Hepatic stellate cell (primary cell): ENCODE results near the gene SLC6A13.
A peak's percentile ranks its signal among the peaks of the same experiment; 100 is the strongest.
"Not testable (repeated sequence)": the region's sequence is repeated elsewhere in the genome, so short reads cannot be mapped to it uniquely, and the experiment has no call there.

Experiments
- DNase-seq: peaks from one replicate; pipeline ENCODE4 v3.0.0; 2011; ENCODE audit warnings: low spot score

SLC6A13 gene

DNA sequence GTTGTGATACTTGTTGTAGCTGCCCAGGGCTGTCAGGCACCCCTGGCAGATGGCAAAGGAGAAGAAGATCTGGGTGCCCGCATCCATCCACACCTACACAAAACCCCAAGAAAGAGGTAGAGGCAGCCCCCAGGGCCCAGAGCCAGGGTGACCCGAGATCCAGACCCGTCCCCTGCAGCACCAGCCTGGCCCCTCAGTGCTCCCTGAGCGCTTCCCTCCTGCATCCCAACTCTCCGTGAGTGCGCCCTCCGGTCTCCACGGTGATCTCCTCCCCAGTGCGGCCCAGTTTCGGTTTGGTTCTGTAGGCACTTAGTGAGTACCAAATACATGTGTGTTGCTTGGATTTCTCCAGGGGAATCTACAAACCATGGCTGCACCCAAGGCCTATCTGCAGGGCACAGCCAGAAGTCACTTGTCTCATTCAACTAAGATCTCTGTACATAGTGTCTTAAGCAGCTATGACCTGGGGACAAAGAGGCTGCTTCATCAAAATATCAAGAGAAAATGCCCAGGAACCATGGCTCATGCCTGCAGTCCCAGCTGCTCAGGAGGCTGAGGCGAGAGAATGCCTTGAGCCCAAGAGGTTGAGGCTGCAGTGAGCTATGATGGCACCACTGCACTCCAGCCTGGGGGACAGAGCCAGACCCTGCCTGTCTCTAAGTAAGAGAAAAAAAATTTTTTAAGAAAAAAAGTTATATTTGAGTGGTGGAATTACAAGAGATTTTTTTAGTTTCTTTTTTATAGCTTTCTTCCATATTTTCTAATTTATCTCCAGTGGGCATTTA, 64.5 kb downstream of the SLC6A13 start:
- no peak for DNase-seq

DNA sequence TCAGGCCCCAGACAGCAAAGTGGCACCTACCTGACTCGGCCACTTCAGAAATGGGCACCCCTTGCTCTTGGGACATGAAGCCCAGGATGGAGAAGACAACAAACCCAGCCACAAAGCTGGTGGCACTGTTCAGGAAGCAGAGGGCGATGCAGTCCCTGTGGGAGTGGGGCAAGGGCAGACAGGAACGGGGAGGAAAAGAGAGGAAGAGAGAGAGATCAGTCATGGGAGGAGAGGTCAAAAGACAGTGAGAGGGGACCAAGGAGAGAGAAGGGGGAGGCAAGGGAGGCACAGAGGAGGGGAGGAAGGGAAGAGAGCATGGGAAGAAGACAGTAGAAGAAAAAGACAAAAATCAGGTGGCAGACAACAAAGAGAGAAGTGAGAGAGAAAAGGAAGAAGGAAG, 65.3 kb downstream of the SLC6A13 start:
- DNase-seq: no peak

DNA sequence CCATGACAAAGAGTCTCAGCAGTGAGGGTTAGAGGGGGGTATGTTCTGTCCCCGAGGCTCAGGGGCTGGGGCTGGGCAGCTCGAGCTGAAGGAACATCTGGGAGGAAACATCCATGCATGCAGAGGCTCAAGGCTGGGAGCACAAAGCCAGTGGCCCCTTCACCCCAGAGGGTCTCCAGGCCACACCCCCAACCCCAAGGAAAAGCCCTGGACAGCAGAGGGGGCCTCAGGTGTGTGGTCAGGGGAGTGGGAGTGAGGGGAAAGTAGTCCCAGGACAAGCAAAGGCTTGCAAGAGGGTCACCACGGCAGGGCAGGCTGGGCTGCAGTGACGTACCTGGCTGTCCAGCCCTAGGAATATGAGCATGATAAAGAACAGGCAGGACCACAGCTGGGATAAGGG, 66.2 kb downstream of the SLC6A13 start:
- no peak for DNase-seq

DNA sequence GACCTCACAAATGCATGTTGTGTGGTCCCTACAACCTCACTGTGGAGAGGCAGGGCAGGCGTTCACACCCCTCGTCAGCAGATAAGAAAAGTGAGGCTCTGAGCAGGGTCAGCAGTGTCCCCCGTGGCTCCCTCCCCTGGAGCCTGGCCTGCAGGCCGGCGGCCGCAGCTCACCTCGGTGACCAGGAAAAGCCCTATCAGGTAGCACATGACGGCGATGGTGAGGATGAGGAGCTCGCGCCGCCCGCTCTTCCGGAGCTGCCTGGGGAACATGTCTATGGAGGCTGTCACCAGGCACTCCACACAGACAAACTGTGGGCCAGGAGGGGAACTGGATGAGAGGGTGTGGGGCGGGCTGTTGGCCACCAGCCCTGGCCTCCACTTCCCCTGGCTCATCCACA, 66.7 kb downstream of the SLC6A13 start:
- no peak for DNase-seq

DNA sequence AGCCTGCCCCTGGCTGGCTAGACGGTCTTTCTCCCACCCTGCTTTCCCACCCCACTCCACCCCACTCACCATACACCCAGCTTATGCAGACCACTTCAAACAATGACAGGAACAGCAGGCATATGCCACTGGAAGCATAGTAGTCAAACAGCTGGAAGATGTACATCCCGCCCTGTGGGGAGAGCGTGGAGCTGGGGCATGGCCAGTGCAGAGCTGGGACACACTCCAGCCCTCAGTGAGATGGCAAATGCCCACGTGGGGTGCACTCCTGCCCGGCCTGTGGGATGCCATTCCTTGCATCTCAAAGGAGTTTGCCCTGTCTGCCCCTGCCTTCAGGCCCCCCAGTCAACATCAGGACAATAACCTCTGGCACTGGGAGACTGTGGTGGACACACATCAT, 67.5 kb downstream of the SLC6A13 start:
- DNase-seq: no peak

DNA sequence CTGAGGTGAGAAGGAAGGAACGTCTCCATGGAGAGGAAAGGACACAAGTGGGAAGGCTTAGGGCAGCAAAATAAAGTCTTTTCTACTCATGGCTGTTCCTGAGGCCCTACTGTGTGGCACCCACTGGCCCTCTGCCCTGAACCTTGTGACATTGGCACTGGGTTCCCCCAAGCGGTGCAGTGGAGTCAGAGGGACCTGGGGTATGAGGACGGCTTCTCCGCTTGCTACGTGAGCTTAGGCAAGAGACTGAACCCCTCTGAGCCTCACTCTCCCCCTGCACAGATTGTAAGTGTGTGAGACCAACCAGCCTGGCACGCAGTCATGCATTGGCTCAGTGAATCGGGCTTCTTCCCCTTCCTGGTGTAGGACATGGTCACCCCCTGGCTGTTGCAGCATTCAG, 68.4 kb downstream of the SLC6A13 start:
- no peak for DNase-seq

DNA sequence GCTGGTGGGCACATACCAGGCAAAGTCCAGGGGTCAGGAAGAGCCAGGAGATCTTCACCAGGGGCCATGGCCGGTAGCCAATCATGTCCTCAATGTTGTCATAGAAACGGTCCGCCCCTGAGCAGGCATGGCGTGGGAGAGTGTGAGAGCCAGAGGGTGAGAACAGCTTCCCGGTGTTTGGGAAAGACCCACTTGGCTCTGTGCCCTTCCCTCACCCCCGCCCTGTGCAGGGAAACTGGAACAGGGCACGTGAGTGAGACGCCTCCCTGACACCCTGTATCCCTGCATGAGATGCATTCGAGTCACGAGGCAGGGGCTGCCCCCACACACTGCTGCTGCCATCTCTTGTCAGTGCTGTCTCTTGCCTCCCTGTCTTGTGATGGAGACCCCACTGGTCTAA, 69.4 kb downstream of the SLC6A13 start:
- no peak for DNase-seq

DNA sequence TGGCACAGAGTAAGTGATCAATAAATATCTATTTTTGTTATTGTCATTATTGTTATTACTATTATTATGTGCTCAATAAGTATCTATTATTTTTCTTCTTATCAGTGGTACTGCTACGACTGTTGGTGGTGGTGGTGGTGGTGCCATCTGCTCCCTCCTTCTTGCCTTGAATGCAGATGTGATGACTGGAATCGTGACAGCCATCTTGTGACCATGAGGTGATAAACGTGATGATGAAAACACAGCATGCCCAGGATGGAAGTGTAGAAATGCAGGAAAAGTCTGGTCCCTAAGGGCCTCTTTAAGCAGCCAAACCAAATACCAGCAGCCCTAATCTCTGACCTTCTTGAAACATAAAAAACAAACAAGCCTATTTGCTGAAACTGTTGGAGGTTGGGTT, 71.1 kb downstream of the SLC6A13 start:
- no peak for DNase-seq

DNA sequence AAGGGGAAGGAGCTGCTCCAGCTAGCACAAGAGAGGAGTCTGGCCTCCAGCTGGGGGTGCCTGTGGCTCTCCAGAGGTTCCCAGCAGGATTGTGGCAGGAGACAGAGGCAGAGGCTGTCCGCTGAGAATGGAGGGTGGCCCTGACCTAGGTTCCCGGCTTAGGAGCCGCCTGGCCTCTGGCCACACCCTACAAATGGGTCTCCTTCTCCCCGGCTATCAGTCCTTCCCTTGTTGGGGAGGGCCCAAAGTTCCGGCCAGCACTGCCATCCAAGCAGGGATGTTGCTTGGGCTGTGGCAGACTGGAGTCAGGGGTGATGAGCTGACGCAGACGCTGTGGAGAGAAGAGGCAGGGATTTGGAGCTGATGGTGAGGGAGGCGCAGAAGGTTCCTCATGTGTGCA, 71.8 kb downstream of the SLC6A13 start:
- no peak for DNase-seq

DNA sequence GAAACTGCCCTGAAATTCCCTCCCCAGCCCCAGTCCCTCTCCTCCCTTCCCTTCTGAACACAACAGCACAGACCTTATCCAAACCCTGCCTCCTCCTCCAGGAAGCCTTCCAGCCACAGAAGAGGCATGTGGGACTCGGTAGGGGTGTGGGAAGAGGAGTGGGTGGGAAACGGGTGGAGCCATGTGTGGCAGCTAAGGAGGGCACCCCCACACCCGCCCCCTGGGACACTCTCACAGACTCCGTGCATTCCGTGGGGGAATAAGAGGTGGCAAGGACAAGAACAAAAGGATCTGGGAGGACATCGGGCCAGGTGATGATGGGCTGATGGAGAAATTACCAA, 73.0 kb downstream of the SLC6A13 start:
- no peak for DNase-seq

DNA sequence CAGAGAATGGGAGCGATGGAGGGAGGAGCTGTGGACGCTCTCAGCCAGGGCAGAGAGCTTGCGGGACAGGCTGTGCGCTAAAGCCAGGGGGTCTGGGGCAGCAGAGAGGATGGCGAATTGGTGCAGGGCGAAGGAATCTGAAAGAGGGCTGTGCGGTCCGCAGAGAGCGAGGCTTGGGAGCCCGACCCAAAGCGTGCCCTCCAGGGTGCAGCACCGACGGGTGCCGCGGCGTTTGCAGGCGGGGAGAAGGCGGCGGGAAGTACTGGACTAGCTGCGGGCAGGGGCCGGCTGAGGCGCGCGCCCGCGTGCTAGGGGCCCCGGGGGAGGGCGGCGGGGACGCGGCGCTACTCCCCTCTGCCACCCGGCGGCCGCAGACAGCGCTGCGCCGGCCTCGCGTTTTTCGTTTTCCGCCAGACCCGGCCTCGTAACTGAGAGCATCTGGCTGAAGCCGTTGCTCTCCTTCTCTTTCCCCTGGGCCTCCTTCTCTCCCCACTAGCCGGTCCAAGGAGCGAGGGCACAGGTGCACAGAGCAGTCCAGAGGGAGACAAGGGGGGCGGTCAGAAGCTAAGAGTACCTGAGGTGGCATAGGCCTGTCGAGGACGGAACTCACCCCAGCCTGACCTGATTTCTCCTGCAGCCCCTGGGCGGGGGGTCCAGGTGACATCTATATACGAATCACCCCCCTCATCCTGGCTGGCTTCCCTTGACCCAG, 73.6 kb downstream of the SLC6A13 start:
- peak; percentile 86 for DNase-seq

DNA sequence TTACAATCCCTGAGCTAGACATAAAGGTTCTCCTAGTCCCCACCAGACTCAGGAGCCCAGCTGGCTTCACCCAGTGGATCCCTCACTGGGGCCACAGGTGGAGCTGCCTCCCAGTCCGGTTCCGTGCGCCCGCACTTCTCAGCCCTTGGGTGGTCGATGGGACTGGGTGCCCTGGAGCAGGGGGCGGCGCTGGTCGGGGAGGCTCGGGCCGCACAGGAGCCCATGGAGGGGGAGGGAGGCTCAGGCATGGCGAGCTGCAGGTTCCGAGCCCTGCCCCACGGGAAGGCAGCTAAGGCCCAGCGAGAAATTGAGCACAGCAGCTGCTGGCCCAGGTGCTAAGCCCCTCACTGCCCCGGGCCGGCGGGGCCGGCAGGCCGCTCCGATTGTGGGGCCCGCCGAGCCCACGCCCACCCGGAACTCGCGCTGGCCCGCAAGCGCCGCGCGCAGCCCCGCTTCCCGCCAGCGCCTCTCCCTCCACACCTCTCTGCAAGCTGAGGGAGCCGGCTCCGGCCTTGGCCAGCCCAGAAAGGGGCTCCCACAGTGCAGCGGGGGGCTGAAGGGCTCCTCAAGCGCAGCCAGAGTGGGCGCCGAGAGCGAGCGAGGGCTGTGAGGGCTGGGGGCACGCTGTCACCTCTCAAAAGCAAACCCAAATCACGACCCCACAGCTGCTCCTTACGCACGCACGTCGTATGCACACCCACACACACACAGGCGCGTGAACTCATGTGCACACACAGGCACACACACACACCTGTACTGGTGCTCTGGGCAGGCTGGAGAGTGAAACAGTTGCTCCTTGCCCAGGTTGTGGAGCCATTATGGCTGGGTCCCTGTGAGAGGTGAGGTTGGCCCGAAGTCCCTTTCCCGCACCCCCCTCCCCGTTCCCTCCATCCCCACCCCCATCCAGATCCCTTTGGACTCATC, 74.4 kb downstream of the SLC6A13 start:
- not testable (repeated sequence) for DNase-seq

DNA sequence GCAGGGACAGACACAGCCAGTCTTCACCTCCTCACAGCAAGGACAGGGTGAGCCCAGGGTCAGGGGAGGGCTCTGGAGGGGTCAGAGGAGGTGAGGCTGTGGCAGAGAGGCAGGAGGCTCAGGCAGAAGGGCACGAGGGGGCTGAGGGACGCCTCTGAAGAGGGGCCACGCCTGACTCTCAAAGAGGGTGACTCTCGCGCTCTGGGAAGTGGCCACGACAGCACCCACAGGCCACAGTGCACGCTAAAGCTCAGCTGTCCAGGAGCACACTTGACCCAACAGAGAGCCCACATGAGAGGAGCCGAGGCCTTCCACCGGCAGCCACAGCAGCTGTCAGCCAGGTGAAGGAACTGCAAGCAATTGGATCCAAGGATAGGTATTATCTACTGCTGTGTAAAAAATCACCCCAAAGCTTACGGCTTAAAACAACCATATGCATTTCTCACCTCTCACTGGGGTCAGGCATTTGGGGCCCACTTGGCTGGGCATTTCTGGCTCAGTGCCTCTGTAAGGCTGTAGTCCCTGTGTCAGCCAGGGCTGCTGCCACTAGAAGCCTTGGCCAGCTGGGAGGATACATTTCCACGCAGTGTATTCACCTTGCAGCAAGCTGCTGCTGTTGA, 76.5 kb downstream of the SLC6A13 start:
- DNase-seq: no peak

DNA sequence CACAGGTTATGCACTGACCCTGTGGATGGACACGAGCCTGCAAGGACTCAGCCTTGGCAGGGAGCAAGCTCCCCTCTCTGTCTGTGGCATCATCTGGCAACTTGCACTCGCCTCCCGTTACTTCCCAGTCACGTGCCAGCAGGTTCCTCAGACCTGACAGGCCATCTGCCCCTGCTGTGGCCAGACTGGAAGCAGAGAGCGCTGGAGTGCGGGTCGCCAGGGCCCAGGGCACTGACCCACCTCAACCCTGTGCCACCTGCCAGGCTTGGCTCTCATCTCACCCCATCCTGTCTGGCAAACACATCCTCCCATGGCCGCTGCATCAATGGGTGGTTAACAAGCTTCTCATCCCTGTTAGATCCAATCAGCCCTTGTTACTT, 77.1 kb downstream of the SLC6A13 start:
- DNase-seq: no peak

DNA sequence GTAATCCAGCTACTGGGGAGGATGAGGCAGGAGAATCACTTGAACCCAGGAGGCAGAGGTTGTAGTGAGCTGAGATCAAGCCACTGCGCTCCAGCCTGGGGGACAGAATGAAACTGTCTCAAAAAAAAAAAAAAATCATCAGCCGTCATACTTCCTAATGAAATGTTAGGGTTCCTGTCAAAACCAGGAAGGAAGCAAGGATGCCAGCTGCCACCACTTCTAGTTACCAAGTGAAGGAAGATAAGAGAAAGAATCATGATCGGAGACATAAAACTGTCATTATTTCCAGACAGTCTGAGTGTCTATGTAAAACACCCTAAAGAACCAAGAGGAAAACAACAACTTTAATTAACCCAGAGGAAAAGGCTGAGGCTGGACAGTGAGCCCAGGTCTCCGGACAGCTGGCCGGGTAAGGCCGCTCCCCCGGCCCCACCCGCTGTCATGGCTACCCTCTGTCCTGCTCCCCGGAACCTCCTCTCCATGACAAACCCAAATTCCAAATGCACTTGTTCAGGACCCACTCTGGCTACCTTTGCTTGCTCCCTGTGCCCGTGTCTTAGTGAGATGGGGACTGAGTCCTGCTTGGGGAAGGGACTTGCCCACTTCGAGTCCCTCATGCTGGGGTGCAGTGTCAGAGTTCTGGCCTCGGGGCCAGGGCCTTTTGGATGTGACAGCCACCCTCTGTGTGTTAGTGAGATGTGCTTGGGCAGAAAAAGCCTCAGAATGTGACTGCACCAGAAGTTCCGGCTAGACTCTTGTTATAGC, 77.6 kb downstream of the SLC6A13 start:
- DNase-seq: no peak

DNA sequence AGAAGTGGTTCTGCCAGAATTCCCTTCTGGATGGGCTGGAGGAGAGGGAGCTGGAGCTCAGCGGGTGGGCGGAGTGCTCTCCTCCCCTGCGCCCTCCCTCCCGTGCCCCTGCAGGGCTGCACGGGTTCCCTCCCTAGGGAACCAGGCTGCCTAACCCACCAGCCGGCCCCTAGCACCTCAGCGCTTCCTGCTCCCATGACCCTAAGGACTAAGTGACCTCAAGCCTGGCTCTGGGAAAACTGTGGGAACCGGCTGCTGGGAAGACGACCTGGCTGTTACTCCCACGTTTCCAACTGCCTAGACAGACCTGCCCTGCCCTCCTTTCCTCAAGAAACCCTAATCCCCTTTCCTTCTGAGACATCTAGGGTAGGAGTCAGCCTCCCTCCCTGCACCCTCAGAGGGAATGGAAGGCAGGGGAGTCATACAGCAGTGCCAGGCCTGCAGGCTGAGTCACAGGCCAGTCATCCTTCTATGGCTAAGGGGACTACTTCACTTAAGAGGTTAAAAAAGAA, 80.2 kb downstream of the SLC6A13 start:
- DNase-seq: peak; percentile 95

DNA sequence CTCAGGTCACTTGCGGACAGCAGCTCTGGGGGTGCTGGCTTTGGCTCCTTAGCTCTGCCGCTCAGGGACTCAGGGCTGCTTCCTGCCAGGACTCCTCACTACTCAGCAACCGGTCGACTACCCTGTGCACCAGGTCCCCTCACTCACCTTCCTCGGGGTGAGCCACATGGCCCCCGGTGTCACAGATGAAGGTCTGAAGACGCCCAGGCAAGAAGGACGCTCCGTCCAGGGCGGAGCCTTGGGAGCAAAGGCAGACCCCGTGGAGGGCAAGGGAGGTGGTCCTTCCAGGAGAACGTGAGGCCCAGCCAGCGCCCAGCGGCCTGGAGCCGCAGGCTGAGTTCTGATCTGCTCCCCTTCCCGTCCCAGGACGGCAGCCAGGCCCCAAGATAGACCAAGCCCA, 80.7 kb downstream of the SLC6A13 start:
- no peak for DNase-seq

DNA sequence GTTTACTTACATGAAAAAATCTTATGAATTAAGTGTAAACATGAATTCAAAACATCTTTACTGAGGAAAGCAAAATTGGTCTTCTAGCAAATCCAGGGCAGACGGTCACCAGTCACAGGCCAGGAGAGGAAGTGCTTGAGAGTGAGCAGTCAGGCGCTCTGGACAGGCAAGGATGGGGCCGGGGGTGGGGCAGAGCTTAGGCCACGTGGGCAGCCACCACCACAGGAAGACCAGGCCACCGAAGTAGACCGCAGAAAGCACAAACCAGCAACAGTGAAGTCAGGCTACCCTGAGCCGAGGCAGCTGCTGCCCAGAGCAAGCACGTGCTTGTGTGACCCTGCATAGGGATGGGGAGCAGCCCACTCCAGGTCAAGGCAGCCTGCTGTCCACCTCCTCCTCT, 82.2 kb downstream of the SLC6A13 start:
- peak; percentile 91 for DNase-seq

DNA sequence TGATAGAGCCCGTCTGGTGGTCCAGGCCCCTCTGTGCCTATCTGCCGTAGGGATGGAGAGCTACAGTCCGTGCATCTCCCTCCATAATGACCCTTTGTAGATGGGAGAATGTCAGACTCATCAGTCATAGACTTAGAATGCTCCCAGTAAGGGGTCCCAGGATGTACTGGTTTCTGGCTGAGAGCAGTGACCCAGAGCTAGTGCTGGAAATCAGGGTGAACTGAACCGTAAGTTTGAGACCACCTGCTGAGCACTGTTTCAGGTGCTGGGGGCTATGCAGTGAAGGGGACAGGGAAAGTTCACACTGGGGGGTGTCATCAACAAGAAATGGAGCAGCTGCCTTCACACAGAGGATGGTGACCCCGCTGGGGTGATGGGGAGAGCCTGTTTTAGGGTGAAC, 82.8 kb downstream of the SLC6A13 start:
- no peak for DNase-seq

DNA sequence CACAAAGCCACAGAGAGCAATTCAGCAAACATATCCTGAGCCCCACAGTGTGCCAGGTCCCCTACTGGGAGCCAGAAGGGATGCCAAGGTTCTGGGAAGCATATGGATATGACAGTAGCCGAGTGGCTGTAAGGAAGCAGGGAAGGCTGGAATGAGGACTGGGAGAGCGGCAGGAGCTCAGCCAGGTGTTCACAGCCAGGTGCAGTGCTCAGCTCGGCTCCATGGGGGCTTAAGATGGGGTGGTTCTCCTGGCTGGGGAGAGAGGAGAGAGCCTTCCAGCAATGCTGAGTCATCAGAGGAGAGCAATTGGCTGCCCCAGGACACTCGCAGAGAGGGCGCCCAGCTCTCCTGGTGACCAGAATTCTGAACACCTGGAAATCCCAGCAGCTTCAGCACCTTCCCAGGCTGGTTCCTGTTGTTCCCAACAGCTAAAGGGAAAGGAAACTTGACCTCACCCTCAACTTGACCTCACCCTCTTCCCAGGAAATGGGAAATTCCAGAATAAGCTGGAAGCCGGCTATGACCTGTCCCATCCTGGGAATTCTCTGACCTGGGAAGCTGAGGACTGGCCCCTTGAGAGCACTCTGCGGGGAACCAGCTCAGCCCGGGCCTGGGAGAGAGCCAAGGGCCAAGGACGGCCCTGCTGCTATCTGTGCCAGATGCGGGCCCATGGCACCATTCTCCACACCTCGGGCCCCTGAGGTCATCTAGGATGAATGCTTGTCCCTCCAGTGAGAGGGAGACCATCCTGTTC, 83.3 kb downstream of the SLC6A13 start:
- no peak for DNase-seq

DNA sequence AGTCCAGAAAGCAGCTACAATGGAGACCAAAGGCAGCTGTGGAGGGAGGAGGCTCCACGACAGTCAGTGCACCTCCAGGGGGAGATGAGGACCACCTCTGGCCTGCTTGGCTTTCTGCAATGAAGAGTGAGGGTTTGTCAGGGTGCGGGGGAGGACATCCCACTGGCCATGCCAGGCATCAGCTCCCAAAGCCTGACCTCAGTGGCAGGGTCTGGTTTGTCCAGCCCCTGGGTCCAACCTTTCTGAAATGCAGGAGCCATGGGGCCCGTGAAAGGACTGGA, 83.9 kb downstream of the SLC6A13 start:
- DNase-seq: no peak
